ENCODE measurements around the gene FAM53B.

- no peak for TF ChIP-seq POLR2AphosphoS5 (IDR thresholded peaks at IDR 0.05; ENCODE audit: low read depth, low read length)
- TF ChIP-seq POLR2A (IDR thresholded peaks at IDR 0.05; ENCODE audit: low read depth, low read length): no peak
These were observed 138.7 kb downstream of the FAM53B start for GRCh38 chr10:124605481-124605855.

All from GM12891 (cell line).